ENCODE data around the gene SIRPB2.

SIRPB2 gene

GRCh38 chr20:1491860-1492642 lies 831 bp upstream of the SIRPB2 start:
- Histone ChIP-seq H3K27me3 (replicated peaks; ENCODE audit: control insufficient read depth, insufficient read depth, low read length) (no peaks in the 10 kb centered on the region), H3K4me3 (replicated peaks; ENCODE audit: low read depth, low read length) (no peak overlapping the region), H3K36me3 (ENCODE audit: control insufficient read depth, insufficient read depth, low read length) (no peaks in the 10 kb centered on the region)
- no peak for DNase-seq (ENCODE audit: extremely low read depth, insufficient read length)
- no peak for TF ChIP-seq CTCF (IDR thresholded peaks at IDR 0.05; ENCODE audit: insufficient read depth, low read length, poor library complexity, severe bottlenecking)

DNA sequence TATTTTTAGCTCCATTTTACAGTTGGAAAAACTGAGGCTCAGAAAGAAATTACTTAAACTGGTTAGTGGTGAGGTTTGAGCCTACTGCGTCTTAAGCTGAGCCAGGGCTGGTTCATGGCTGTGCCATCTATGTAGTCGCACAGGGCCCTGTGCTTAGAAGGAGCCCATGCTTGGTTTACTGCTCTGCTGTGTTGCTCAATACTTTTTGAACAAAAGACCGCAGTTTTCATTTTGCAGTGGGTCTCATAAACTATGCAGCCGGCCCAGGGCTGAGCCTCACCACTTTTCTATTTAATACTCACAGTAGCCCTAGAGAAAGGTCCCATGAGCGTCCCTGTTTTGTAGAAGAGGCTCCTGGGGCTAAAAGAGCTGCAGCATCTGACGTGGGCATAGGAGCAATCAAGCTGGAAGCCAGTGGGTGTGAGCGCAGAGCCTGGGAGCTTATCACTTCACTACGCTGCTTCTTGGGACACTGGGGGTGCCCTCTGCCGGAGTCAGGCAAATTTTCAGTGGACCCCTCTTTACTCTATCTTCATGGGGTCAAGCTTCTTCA lies 501 bp downstream of the SIRPB2 start:
- no peak for TF ChIP-seq CTCF (IDR thresholded peaks at IDR 0.05; ENCODE audit: insufficient read depth, low read length, poor library complexity, severe bottlenecking)
- no peak overlapping the region for H3K4me3 ChIP-seq (replicated peaks; ENCODE audit: low read depth, low read length)
- H3K36me3 ChIP-seq (ENCODE audit: control insufficient read depth, insufficient read depth, low read length): no peaks in the 10 kb centered on the region
- DNase-seq (ENCODE audit: extremely low read depth, insufficient read length): no peak
- H3K27me3 ChIP-seq (replicated peaks; ENCODE audit: control insufficient read depth, insufficient read depth, low read length): no peaks in the 10 kb centered on the region

GRCh38 chr20:1489764-1490436 lies 1.3 kb downstream of the SIRPB2 start:
- no peak for DNase-seq (ENCODE audit: extremely low read depth, insufficient read length)
- H3K27me3 ChIP-seq (replicated peaks; ENCODE audit: control insufficient read depth, insufficient read depth, low read length): no peaks in the 10 kb centered on the region
- H3K4me3 ChIP-seq (replicated peaks; ENCODE audit: low read depth, low read length): no peak overlapping the region
- no peaks in the 10 kb centered on the region for H3K36me3 ChIP-seq (ENCODE audit: control insufficient read depth, insufficient read depth, low read length)
- no peak for TF ChIP-seq CTCF (IDR thresholded peaks at IDR 0.05; ENCODE audit: insufficient read depth, low read length, poor library complexity, severe bottlenecking)

DNA sequence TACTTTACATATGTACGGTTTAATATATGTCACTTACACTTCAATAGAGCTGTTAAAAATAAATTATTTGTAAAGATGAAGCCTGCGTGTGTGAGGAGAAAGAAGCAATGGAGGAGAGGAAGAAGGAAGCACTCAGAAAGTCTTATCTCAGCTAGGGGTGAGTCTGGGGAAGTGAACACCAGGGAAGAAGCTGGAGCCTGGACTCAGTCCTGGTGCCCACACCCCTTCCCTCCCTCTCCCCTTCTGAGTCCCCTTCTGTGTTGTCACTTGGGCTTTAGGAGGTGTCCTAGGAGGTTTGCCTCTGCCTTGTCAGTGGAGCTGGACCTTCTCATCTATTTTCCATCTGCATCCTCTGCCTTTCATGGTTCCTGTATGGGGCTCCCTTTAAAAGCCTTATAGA lies 1.9 kb downstream of the SIRPB2 start:
- Histone ChIP-seq H3K27me3 (replicated peaks; ENCODE audit: control insufficient read depth, insufficient read depth, low read length) (no peaks in the 10 kb centered on the region), H3K4me3 (replicated peaks; ENCODE audit: low read depth, low read length) (no peak overlapping the region), H3K36me3 (ENCODE audit: control insufficient read depth, insufficient read depth, low read length) (no peaks in the 10 kb centered on the region)
- no peak for TF ChIP-seq CTCF (IDR thresholded peaks at IDR 0.05; ENCODE audit: insufficient read depth, low read length, poor library complexity, severe bottlenecking)
- DNase-seq (ENCODE audit: extremely low read depth, insufficient read length): no peak

DNA sequence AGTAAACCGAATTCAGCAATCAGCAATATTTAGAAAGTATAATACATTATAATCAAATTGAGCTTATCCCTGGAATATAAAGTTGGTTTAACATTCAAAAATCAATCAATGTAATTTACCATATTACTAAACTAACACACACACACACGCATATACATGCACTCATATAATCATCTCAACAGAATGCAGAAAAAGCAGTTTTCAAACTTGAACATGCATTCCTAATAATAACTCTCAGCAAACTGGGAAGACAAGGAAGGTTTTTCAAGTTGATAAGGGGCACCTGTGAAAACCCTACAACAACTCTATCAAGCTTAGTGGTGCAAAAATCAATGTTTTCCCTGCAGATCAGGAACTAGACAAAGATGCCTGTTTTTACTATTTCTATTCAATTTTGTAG lies 4.7 kb downstream of the SIRPB2 start:
- Histone ChIP-seq H3K27me3 (replicated peaks; ENCODE audit: control insufficient read depth, insufficient read depth, low read length) (no peaks in the 10 kb centered on the region), H3K36me3 (ENCODE audit: control insufficient read depth, insufficient read depth, low read length) (no peaks in the 10 kb centered on the region), H3K4me3 (replicated peaks; ENCODE audit: low read depth, low read length) (no peak overlapping the region)
- no peak for TF ChIP-seq CTCF (IDR thresholded peaks at IDR 0.05; ENCODE audit: insufficient read depth, low read length, poor library complexity, severe bottlenecking)
- no peak for DNase-seq (ENCODE audit: extremely low read depth, insufficient read length)

Measured in GM06990 (cell line).